Stimulated activated CD4-positive, alpha-beta T cell treated with anti-CD3 and anti-CD28 coated beads, Interleukin-2, amount 100 ng/mL, for 4 hours (primary cell): ENCODE measurements around the gene DPYD.

Experiments
- DNase-seq: peaks from one replicate; pipeline ENCODE4 v3.0.0-alpha.2; 2020; ENCODE audit warnings: low read depth

DPYD gene

DNA sequence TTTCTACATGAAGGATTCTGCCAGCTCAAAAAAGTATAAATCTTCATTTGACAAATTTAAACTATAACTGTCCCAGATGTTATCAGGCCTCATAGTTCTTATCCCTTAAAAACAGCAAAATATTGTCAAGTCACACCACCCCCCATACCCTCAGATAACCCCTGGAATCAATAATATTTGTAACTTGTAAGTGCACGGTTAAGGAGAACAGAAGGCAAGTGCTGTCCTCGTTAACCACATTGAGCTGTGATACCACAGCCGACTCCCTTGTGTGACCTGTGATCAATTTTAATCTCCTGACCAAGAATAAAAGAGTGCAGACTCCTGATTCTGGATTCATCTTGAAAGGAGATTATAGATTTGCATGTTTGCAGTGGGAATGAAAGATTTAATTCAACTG lies 310.7 kb downstream of the DPYD start:
- no peak for DNase-seq

DNA sequence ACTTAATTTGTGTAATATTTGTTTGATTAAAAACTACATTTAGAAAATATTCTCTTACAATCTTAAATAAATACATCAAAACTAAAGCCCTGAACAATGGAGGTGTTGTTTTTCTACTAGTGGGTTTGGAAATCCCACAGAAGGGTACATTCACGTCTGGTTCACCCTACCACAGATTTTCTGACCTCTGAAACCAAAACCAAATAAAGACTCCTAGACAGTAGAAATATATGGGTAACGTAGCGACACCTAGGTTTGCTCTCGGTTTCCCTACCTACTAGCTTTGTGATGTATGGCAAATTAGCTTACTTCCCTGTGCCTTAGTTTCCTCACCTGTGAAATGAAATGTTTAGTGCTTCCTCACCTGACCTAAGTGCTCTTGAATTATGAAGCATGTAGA lies 312.6 kb downstream of the DPYD start:
- no peak for DNase-seq

DNA sequence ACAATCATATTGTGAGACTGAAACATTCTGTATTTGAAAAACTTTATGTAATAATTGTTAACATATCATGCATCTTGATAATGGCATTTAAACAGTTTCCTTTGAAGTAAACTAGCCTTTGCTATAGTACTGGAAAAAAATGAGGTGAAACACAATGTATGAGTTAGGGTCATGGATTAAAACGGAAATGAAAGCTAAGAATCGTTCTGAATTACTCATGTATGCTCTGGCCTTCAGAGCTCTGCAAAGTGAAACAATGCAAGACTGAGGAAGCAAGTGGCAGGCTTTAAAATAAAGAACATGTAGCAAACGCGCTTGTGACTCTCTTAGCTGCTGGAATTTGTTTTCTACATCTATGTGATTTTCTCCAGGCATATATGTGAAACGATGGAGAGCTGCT lies 317.1 kb downstream of the DPYD start:
- DNase-seq = no peak

DNA sequence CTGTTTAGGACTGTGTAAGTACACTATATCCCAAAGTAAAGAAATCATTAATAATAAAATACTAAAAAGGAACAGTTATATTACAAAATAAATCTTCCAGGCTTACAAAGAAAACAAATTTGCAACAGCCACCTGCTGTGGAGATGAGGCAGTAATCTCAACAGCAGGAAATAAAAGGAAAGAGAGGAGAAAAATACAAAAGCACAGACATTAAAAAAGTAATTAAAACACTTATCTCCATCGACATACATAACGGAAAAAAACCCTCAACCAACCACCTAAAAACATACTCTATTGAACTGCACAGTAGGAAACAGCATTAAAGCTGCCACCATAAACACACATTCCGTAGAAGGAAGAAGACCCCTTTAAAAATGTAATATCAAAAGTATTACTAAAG lies 317.6 kb downstream of the DPYD start:
- no peak for DNase-seq

DNA sequence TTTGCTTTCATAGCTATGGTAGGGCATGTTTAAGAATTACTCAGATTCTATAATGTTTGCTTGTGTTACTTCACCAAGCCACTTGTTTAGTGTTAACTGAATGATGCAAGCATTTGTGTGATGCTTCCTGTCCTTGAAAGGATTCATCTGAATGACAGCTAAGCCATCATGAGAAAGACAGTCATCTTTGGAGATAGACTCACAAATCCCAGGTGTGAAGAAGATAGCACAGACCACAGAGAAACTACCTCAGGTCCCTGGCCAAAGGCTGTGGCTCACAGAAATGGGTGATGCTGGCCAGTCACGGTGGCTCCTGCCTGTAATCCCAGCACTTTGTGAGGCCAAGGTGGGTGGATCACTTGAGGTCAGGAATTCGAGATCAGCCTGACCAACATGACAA lies 321.4 kb downstream of the DPYD start:
- no peak for DNase-seq

DNA sequence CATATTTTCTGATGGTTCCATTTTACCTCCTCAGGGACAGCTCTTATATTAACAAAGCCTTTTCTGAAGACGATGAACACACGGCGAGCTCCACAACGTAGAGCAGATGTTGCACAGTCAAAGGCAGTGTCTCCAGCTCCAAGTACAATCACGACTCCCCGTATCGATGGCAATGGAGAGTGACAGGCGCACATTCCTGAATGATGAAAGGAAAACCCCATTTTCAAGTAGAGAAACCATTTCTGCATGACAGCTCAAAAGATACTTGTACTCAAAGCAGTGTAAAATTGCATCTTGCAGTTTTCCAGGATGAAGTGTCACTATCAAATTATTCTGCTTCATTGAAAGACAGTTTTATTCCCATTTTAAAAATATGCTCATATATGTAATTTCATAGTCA lies 327.6 kb downstream of the DPYD start:
- no peak for DNase-seq

DNA sequence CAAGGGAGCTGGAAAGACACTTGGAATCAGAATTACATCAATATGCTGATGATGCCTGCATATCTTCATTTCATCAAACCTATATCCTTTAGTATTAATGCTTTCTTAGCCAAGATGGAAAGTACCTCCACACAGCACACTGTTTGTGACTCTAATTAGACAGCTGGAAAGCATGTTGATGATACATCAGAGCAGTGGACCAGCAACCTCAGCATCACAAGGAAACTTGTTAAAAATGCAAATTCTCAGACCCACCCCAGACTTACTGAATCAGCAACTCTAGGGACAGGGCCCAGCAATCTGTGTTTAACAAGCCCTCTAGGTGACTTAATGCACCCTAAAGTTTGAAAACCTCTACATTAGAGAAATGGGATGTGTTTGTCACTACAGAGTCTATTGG lies 332.1 kb downstream of the DPYD start:
- no peak for DNase-seq

DNA sequence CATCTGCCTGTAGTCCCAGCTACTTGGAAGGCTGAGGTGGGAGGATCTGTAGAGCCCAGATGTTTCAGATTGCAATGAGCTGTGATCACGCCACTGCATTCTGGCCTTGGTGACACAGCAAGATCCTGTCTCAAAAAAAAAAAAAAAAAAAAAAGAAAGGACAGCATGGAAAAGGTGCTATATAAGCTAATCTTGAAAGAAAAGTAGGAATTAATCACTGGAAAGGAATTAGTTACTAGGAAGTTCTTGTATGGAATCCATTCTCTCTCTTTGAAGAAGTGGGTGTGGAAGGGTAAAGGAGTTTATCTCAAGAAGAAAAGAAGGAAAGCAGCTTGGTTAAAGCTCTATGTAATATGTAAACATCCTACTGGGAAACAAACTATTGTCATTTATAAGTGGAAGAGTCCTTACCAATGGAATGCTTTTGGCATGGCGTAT lies 339.2 kb downstream of the DPYD start:
- no peak for DNase-seq

DNA sequence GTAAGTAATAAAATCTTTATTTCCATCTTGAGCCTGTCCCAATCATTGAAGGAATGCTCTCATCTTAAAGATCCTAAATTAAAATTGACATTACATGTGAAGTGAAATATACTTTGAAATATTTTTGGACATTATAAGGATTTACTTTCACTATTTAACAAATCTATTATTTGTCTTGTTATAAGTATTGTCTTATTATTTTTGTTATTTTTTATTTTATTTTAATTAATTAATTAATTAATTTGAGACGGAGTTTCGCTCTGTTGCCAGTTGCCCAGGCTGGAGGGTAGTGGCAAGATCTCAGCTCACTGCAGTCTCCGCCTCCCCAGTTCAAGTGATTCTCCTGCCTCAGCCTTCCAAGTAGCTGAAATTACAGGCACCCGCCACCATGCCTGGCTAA lies 343.2 kb downstream of the DPYD start:
- DNase-seq = no peak

DNA sequence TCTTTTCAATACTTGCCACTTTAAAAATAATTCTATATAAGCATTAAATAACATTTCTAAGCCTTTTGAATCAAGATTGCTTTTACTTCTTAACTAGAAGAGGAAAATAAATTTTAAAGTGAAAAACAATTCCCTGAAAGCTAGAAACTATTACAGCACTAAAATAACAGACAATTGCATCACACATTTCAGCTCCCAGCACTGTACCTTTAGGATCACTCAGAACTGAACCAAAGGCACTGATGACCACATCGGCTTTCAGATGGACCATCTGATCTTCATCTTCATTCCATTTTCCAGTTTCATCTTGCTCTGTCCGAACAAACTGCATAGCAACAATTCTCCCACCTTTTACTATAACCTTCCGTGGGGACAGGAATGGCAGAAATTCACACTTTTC lies 347.3 kb downstream of the DPYD start:
- DNase-seq = no peak

DNA sequence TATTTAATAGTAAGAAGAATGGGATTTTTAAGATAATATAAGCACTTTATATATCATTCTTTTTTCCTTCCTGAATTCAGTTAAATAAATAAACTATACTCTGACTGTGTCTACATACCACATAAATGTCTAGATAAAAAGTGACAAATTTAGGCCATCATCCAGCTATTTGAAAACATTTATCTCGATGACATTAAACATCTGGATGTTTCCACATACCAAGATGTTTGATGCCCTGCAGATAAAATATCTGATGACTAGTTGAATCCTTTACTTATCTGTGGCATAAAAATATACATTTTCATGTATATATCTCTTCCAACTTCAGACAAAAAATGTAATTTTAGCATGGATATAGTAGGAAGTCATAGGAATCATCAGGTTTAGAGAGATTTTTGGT lies 348.3 kb downstream of the DPYD start:
- DNase-seq = no peak

DNA sequence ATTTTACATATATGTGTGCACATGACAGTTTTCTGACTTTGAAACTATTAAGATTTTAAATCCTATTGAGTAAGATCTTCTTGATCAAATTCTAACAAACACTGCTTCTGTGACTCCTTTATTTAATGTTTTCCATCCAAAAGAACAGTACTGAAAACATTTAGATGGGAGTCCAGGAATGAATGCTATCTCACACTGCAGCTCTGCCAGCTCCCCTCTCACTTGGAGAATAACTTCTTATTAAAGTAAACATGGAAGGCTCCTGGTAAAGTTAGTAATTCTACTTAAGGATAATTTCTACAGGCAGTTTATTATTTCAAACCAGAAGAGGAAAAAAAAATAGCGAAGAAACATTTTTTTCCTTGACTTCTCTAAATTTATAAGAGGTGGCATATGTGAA lies 349.1 kb downstream of the DPYD start:
- no peak for DNase-seq

DNA sequence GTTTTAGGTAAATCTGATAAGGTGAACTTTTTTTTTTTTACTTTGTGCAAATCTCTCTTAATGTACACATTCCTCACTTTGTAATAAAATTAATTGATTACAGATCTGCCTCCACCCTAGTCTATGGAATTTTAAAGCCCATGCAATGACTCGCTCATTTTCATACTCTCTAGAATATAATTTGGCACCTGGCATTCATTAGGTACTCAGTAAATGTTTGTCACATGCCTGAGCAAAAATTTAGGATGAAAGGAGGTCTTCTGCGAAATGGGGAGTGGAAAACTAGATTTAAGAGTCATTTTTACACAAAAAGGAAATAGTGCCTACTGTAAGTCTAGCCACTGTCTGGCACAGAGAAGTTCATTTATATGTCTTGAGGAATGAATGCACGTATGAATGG lies 350.1 kb downstream of the DPYD start:
- no peak for DNase-seq

DNA sequence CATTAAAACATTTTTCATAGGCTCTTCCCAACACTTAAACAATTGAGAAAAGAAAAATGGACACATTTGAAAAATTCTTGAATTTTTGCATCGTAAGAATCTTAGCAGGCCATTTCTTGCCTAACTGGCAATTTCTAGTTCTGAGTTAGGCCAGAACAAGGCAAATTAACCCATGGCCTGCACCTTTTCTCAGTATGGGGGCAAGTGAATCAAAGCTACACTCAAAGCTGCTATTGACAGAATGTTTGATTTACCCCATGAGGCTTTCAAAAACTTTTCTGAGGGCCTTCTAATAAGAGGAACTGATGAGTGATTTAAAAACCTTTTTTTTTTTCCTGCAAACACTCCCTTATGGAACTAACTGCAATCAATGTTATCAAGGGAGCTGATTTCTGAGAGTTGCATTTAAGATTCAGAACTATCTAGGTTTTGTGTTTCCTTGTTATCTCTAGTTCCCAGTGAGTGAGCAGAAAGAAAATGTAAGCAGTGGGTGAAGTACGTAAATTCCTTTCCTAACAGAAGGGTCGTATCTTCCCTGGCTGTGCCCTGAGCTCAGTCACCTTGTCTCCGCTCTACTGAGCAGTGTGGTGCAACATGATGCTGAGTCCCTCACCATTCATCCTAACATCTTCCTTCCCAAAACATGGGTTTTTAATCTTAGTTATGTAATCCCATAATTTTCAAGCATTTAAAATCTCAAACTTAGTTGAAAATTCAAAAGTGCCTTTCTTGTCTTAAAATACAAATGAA lies 353.7 kb downstream of the DPYD start:
- DNase-seq = no peak

DNA sequence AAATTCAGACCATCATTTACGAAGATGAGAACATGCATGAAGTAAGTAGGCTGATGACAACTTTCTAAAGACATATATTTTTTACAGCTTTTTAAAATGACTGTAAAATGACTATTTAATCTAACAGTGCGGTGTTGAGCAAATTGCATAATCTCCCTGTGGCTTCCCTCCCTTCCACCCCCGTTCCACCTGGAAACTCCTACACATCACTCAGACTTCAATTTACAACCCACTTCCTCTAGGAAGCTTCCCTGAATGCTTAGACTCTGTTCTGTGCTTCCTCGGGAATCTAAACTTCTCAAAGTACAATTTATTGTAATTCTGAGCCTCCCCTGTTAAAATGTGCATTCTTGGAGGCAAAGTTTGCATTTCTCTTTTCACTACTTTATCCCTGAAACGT lies 354.9 kb downstream of the DPYD start:
- no peak for DNase-seq

DNA sequence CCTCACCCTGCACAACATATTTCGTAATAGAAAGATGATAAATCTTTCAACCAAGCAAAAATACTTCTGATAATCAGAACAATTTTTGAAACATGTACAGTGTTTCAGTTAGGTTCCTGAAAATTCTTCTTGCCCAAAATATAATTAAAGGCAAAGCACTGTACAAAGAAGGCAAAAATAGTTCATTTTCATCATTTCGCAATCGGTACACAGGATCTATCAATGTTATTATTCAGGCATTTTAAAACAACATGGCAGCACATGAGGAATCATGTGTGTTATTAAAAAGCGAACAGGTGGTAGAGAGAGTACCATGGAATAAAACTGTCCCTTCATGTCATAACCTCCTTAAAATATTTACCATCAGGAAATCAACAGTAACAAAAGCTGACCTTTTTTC lies 356.9 kb downstream of the DPYD start:
- DNase-seq = no peak

DNA sequence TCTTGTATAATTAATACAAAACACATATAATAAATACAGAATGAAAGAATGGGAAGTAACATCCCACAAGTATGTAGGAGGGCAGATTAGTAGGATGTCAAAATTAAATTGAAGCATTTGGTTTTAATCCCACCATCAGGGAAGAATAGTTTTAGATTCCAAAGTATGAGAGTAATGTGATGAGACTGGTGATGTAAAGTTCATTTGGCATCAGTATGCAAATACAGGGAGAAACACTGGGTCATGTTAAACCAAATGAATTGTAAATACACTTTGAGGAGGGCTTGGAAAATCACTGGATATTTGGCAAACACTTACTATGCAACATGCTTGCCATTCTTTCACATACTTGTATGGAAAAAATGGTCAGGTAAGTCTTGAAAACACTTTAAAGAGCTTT lies 358.8 kb downstream of the DPYD start:
- no peak for DNase-seq

DNA sequence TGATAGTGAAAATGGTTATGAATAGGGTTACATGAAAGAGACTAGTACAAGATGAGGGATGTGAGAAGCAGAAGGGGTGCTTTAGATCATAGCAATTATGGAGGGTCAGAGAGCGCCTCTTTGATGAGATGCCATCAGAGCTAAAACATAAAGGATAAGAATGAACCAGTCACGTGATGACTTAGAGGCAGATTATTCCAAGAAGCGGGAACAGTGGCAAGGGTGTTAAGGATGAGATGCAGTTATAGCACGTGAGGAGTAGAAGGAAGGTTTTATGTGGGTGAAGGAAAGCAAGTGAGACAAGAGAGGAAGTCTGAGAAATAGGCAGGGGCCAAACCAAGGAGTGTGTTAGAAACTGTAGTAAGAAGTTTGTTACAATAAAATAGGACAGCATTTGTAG lies 360.1 kb downstream of the DPYD start:
- no peak for DNase-seq

DNA sequence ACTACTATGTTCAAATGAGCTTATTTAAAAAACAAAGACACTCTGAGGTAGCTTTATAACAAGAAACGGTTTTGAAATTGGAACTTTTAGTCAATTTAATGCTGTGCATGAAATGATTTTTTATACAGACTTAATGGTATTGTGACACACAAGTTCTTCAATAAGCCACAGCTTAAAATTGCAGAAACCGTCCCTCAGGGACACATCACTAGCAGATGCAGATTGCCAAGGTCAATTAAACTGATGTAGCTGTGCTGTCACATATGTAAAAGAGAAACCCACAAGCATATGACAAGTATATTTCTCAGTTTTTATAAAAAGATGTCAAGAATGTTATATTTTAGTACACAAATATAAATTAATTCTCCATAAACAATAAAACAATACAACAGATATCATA lies 366.9 kb downstream of the DPYD start:
- DNase-seq = no peak

DNA sequence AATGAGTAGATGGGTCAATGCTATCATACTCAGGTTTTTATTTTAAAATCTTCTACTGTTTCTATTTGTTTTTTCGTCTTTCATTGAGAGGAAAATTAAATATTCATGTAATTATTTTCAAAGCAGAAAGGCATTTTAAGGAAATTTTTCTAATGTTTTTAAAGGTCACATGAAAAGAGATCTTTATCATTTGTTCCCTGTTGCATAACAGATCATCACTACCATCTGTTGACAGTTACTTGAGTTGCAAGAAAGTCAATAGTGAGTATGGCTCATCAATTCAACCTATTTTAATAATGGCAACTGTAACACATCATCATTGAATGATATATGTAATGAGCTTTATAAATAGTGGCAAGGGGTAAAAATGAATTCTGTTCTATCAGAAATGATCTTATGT lies 369.7 kb downstream of the DPYD start:
- no peak for DNase-seq

DNA sequence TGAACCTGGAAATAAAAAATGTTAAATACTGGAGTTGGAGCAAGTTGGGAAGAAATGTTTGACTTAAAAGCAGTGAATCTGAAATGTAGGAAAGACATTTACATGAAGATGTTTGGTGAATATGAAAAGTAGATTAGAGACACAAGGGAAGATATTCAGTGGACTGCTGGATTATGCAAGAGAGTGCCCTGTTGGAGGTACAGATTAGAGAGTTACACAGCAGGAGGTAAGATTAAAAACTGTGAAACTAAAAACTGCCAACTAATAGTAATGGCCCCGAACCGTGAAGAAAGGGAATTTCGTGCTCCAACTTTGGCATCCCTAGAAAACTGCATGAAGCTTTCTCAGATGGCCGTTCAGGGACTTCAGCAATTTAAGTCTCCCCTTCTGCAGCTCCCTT lies 375.4 kb downstream of the DPYD start:
- DNase-seq = no peak

DNA sequence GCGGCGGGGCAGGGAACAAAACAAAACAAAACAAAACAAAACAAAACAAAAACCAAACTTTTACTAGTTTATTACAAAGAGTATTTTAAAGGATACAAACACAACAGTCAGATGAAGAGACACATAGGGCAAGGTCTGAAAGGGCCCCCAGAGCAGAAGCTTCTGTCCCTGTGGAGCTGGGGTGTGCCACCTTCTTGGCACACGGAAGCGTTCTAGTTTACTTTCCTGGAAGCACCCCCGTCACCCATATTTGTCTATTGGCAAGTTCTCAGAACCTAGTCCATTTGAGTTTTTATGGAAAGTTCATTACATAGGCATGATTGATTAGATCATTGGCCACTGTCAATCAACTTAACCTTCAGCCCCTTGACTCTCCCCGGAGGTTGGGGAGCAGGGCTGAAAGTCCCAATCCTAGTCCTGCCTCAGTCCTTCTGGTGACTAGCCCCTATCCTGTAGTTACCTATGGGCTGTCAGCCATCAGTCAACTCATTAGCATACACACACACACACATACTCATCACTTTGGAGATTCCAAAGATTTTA lies 380.4 kb downstream of the DPYD start:
- DNase-seq = no peak

DNA sequence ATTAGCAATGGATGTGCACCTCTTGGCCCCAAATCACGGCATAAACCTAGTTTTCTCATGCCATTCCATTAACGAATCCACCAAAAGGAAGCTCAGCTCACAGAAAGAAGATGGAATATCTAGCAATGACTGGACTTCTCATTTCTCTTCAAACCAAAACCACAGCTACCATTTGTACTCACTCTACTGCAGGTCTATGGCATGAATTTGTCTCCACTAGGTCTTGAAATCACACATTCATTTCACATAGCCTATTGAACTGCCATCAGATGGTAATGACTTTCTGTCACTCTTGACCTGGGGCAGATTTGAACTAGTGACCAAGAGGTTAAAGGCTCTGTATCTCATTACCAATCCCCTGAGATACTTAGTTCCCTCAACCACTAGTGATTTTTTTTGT lies 382.7 kb downstream of the DPYD start:
- no peak for DNase-seq

DNA sequence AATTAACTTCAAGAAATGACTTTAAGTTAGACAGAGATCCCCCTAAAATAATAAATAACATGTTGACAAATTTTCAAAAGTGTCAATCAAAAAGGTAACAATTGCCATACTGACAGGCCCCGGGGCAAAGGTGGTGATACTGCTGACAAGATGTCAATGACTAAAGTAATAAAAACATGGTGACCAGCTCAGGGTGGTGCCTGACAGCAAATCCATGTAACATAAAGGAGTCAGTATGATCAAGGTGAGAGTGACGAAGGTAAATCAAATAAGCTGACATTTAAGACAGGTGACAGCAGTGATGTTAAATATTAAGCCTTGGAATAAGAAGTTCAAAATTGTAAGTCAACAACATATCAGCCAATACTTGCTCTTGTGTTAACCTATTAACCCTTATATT lies 387.5 kb downstream of the DPYD start:
- no peak for DNase-seq
